Upper lobe of left lung (tissue), 4 donors: ENCODE measurements around the gene WDR45B.

Source experiments
- EP300 ChIP-seq, 4 donors: sonication (generic); formaldehyde crosslinking; IDR thresholded peaks; one replicate each; pipeline ENCODE4 v1.5.1; 2017; ENCODE audit warnings: antibody characterized with exemption in 4 of 4, control low read depth in 2 of 4
- POLR2A ChIP-seq, 4 donors: fragments of 450-650 bp; IDR thresholded peaks; one replicate each; pipeline ENCODE4 v1.5.1; 2016 to 2017; ENCODE audit warnings: antibody characterized with exemption in 4 of 4, mild to moderate bottlenecking in 2 of 4
- TF ChIP-seq, protein P1 (sequence below), 6 experiments: fragments of 450-650 bp in 4 of 6; fragments of 200-600 bp in 2 of 6; sonication (generic) in 2 of 6; IDR thresholded peaks; one replicate each; pipeline ENCODE4 v1.5.1; 2016 to 2019; ENCODE audit warnings: antibody characterized with exemption in 6 of 6

DNA sequence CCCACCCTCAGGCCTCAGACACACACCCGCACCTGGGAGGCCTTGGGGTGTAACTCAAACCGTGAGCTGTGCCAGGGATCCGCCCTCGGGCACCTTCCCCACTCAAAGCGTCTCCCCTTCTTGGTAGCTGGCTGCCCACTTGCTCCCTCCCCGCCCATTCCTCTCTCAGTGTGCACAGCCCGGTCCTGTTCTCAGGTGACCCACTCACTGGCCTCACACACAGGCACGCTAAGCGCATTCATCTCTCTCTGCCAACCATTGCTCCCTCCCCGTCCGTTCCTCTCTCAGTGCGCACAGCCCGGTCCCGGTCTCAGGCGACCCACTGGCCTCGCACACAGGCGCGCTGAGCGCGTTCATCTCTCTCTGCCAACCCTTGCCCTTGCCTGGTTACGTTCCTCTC, 20.8 kb downstream of the WDR45B start:
- TF ChIP-seq POLR2A (IDR thresholded peaks at IDR 0.05) (no peak), EP300 (IDR thresholded peaks at IDR 0.05) (no peak)
- TF ChIP-seq, protein P1, sequence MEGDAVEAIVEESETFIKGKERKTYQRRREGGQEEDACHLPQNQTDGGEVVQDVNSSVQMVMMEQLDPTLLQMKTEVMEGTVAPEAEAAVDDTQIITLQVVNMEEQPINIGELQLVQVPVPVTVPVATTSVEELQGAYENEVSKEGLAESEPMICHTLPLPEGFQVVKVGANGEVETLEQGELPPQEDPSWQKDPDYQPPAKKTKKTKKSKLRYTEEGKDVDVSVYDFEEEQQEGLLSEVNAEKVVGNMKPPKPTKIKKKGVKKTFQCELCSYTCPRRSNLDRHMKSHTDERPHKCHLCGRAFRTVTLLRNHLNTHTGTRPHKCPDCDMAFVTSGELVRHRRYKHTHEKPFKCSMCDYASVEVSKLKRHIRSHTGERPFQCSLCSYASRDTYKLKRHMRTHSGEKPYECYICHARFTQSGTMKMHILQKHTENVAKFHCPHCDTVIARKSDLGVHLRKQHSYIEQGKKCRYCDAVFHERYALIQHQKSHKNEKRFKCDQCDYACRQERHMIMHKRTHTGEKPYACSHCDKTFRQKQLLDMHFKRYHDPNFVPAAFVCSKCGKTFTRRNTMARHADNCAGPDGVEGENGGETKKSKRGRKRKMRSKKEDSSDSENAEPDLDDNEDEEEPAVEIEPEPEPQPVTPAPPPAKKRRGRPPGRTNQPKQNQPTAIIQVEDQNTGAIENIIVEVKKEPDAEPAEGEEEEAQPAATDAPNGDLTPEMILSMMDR (IDR thresholded peaks at IDR 0.05): no peak
